K562 (cell line): ENCODE data around the gene GJC2. TPM values are rescaled to one million over a fixed set of nuclear protein-coding genes. Genes with fewer than 3 reads are reported as not detected.

Experiments used
- FOXO4 ChIP-seq: fragments of 450-650 bp; formaldehyde crosslinking; IDR thresholded peaks from 2 replicates; pipeline ENCODE4 v1.4.0; 2020; ENCODE audit warnings: mild to moderate bottlenecking, moderate library complexity
- HMG20A ChIP-seq: fragments of 450-650 bp; formaldehyde crosslinking; conservative IDR thresholded peaks from 2 replicates; pipeline ENCODE4 v1.4.0; 2020; ENCODE audit warnings: mild to moderate bottlenecking, mixed read lengths
- KDM2B ChIP-seq: fragments of 250-450 bp; sonication (Bioruptor Pico); IDR thresholded peaks from 2 replicates; pipeline ENCODE4 v1.8.0; 2021; ENCODE audit warnings: mild to moderate bottlenecking, moderate library complexity
- NCOA1 ChIP-seq: fragments of 450-650 bp; IDR thresholded peaks from 2 replicates; pipeline ENCODE4 v1.6.1; 2016; ENCODE audit warnings: low read depth
- NCOA4 ChIP-seq: fragments of 450-650 bp; IDR thresholded peaks from 2 replicates; pipeline ENCODE4 v1.6.1; 2018; ENCODE audit warnings: mild to moderate bottlenecking; ENCODE audit not compliant: partially characterized antibody
- NFXL1 ChIP-seq: fragments of 450-650 bp; formaldehyde crosslinking; IDR thresholded peaks from 2 replicates; pipeline ENCODE4 v1.4.0; 2021; ENCODE audit warnings: mild to moderate bottlenecking
- RBM15 ChIP-seq: fragments of 200-400 bp; formaldehyde crosslinking; IDR thresholded peaks from 2 replicates; pipeline ENCODE4 v1.6.1; 2018; ENCODE audit warnings: mild to moderate bottlenecking, low read length, moderate library complexity; ENCODE audit not compliant: insufficient read depth
- RHOXF2B ChIP-seq: fragments of 250-450 bp; sonication (Bioruptor Pico); conservative IDR thresholded peaks from 2 replicates; pipeline ENCODE4 v1.5.1; 2021
- SIX5 ChIP-seq, 2 experiments: IDR thresholded peaks; 2 replicates each; pipeline ENCODE4 v1.6.1; 2011; ENCODE audit warnings: low read length in 2 of 2, borderline replicate concordance in 1 of 2, low read depth in 1 of 2, mild to moderate bottlenecking in 1 of 2, moderate library complexity in 1 of 2; ENCODE audit not compliant: insufficient read depth in 1 of 2
- SREBF1 ChIP-seq: fragments of 150-350 bp; IDR thresholded peaks from 2 replicates; pipeline ENCODE4 v1.6.1; 2014; ENCODE audit warnings: antibody characterized with exemption, low read depth, low read length, borderline replicate concordance
- TEAD4 ChIP-seq, 2 experiments: sonication (generic) in 1 of 2; formaldehyde crosslinking in 1 of 2; IDR thresholded peaks; 2 replicates each; pipeline versions ENCODE4 v1.6.1 to v1.8.0; 2012 to 2022; ENCODE audit warnings: borderline replicate concordance in 1 of 2, inconsistent platforms in 1 of 2, low read length in 1 of 2, mild to moderate bottlenecking in 1 of 2, missing genetic modification reagents in 1 of 2
- YBX1 ChIP-seq: fragments of 450-650 bp; IDR thresholded peaks from 2 replicates; pipeline ENCODE4 v1.7.1; 2016; ENCODE audit warnings: mild to moderate bottlenecking
- ZBTB12 ChIP-seq: fragments of 250-450 bp; sonication (Bioruptor Pico); IDR thresholded peaks from 2 replicates; pipeline ENCODE4 v1.4.0; 2020
- ZNF23 ChIP-seq: fragments of 250-450 bp; sonication (Bioruptor Pico); IDR thresholded peaks from 2 replicates; pipeline ENCODE4 v1.4.0; 2020; ENCODE audit warnings: mild to moderate bottlenecking
- ZNF717 ChIP-seq: fragments of 250-450 bp; sonication (Bioruptor Pico); IDR thresholded peaks from 2 replicates; pipeline ENCODE4 v1.5.0; 2021
- polyA plus RNA-seq, 8 experiments: library from polyadenylated mRNA; depleted of rRNA in 4 of 8; stranded (reverse) in 5 of 8; unstranded in 3 of 8; fragments of >200 nt; fragmentation: Nextera tagmentation in 2 of 8; fragmentation: Illumina TruSeq in 1 of 8; extraction: Ambion mirVana in 2 of 8; extraction: Trizol in 1 of 8; gene quantifications; 2 replicates each; pipeline versions ENCODE4 v1.2.1 to v1.2.3, GENCODE V29; 2011 to 2014; ENCODE audit warnings: inconsistent platforms in 1 of 8, missing spikeins in 1 of 8
- total RNA-seq, 7 experiments: library from RNA; depleted of rRNA in 6 of 7; stranded (reverse); fragments of >200 nt in 6 of 7; fragmentation: Illumina TruSeq in 2 of 7; extraction: Trizol in 2 of 7; gene quantifications; 2 replicates each; pipeline versions ENCODE4 v1.2.1 to v1.2.3, GENCODE V29; 2011 to 2021; ENCODE audit warnings: low replicate concordance in 1 of 7
- TF ChIP-seq, protein P1 (sequence below): fragments of 250-450 bp; sonication (Bioruptor Pico); IDR thresholded peaks from 2 replicates; pipeline ENCODE4 v1.4.0; 2020; ENCODE audit warnings: mild to moderate bottlenecking, moderate library complexity
- TF ChIP-seq, protein P2 (sequence below): fragments of 250-450 bp; sonication (Bioruptor Pico); IDR thresholded peaks from 2 replicates; pipeline ENCODE4 v1.8.0; 2021; ENCODE audit warnings: borderline replicate concordance, mild to moderate bottlenecking, moderate library complexity; ENCODE audit not compliant: poor library complexity, severe bottlenecking
- TF ChIP-seq, protein P3 (sequence below): fragments of 450-650 bp; formaldehyde crosslinking; IDR thresholded peaks from 2 replicates; pipeline ENCODE4 v1.4.0; 2020; ENCODE audit warnings: mild to moderate bottlenecking, moderate library complexity
- TF ChIP-seq, protein P4 (sequence below): sonication (generic); formaldehyde crosslinking; IDR thresholded peaks from 2 replicates; pipeline ENCODE4 v1.8.0; 2022; ENCODE audit warnings: missing genetic modification reagents, mild to moderate bottlenecking, moderate library complexity, borderline replicate concordance

The GJC2 gene
- total and polyA plus RNA-seq, 9 of the 15 experiments (the other 6 are each of a cell fraction or from before 2014, with no cell fraction given), result 0.03 to 0.62 (median 0.11) TPM; not detected in 2

GRCh38 chr1:228178737-228179684 lies 29.3 kb downstream of the GJC2 start (continued):
- TF ChIP-seq ZBTB12 (CRISPR knock-in tag) (no peak), SIX5 (IDR thresholded peaks at IDR 0.05; ENCODE audit: borderline replicate concordance in 1 of 2, insufficient read depth in 1 of 2, low read depth in 1 of 2, low read length in 2 of 2) (no peak), YBX1 (no peak), ZNF23 (CRISPR knock-in tag) (no peak), HMG20A (CRISPR knock-in tag) (no peak), NFXL1 (CRISPR knock-in tag) (no peak), TEAD4 (IDR thresholded peaks at IDR 0.05; ENCODE audit: low read length) (peak; percentile 97), TEAD4 (CRISPR knock-in tag; IDR thresholded peaks at IDR 0.05; ENCODE audit: borderline replicate concordance) (no peak), KDM2B (CRISPR knock-in tag) (0 out of 2 replicates have a peak, but pooled peaks have one; percentile 44), RBM15 (no peak), NCOA4 (no peak), RHOXF2B (CRISPR knock-in tag) (no peak), ZNF717 (CRISPR knock-in tag) (no peak), FOXO4 (CRISPR knock-in tag) (no peak), NCOA1 (peak; percentile 78; the same call in 1 of the 2 replicates), SREBF1 (no peak)
- TF ChIP-seq, protein P1, sequence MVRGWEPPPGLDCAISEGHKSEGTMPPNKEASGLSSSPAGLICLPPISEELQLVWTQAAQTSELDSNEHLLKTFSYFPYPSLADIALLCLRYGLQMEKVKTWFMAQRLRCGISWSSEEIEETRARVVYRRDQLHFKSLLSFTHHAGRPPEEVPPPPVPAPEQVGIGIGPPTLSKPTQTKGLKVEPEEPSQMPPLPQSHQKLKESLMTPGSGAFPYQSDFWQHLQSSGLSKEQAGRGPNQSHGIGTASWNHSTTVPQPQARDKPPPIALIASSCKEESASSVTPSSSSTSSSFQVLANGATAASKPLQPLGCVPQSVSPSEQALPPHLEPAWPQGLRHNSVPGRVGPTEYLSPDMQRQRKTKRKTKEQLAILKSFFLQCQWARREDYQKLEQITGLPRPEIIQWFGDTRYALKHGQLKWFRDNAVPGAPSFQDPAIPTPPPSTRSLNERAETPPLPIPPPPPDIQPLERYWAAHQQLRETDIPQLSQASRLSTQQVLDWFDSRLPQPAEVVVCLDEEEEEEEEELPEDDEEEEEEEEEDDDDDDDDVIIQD (CRISPR knock-in tag), result no peak
- TF ChIP-seq, protein P2, sequence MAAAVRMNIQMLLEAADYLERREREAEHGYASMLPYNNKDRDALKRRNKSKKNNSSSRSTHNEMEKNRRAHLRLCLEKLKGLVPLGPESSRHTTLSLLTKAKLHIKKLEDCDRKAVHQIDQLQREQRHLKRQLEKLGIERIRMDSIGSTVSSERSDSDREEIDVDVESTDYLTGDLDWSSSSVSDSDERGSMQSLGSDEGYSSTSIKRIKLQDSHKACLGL (CRISPR knock-in tag), result no peak
- TF ChIP-seq, protein P3, sequence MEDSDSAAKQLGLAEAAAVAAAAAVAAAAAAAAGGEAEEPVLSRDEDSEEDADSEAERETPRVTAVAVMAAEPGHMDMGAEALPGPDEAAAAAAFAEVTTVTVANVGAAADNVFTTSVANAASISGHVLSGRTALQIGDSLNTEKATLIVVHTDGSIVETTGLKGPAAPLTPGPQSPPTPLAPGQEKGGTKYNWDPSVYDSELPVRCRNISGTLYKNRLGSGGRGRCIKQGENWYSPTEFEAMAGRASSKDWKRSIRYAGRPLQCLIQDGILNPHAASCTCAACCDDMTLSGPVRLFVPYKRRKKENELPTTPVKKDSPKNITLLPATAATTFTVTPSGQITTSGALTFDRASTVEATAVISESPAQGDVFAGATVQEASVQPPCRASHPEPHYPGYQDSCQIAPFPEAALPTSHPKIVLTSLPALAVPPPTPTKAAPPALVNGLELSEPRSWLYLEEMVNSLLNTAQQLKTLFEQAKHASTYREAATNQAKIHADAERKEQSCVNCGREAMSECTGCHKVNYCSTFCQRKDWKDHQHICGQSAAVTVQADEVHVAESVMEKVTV (CRISPR knock-in tag), result no peak
- TF ChIP-seq, protein P4, sequence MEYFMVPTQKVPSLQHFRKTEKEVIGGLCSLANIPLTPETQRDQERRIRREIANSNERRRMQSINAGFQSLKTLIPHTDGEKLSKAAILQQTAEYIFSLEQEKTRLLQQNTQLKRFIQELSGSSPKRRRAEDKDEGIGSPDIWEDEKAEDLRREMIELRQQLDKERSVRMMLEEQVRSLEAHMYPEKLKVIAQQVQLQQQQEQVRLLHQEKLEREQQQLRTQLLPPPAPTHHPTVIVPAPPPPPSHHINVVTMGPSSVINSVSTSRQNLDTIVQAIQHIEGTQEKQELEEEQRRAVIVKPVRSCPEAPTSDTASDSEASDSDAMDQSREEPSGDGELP (CRISPR knock-in tag), result peak; percentile 99
